A549 treated with GW870086 at 1 μM for 4 hours (cell line): ENCODE data around the gene ATP1A1. TPM values are rescaled to one million over a fixed set of nuclear protein-coding genes. Genes with fewer than 3 reads are reported as not detected.

Experiments
- total RNA-seq: library from RNA; stranded (reverse); fragments of 200-300 nt; extraction: Qiagen RNA extraction; gene quantifications from 5 replicates; pipeline ENCODE4 v1.2.3, GENCODE V29; 2022; ENCODE audit warnings: low read depth

The ATP1A1 gene
- 283 to 323 TPM (median 307 TPM) in 5 replicates for total RNA-seq

DNA sequence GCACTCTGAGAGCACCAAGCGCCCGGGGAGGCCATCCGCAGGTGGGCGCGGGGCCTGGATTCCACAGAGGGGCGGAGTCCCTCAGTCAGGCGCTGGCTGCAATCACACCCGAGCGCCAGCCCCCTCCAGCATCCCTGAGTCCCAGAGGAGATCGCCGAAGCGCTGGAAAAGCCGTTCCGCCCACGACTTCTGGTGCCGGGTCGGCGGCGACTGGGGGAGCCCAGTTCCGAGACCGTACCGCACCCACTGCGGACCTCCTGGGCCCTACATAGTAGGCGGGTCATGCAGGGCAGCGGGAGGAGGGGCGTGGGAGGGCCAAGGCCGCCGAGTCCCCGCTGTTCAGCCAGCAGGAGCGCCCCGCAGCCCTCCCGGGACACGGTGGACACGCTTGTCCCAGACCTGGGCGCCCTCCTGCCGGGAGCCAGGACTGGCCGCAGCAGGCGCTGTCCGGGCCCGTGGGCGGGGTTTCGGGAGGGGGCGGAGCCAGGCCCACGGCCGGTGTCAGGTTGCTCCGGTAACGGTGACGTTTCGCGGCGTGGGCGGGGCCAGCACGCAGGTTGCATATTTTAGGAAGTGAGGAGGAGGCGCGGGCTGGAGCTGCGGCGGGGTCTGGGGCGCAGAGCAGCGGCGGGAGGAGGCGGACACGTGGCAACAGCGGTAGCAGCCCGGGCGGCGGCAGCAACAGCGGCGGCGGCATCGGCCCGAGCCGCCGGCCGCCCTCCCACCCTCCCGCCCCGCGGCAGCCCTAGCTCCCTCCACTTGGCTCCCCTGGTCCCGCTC, at the start of gene ATP1A1:
Gene ATP1A1 (plus strand): TSS at position 594 of the 780 bp plus-strand sequence. CDS start 268 bp downstream, outside the sequence.

Other genes with a start within 250 kb of the ATP1A1 start
- 21.3 to 26.6 TPM (median 25.1 TPM) in 5 replicates for gene CD58, start 197.8 kb downstream of the ATP1A1 start, total RNA-seq